Suprapubic skin (tissue), 4 donors: Measurements from ENCODE around the gene KREMEN2. TPM values are rescaled to one million over a fixed set of nuclear protein-coding genes. Genes with fewer than 3 reads are reported as not detected.

Source experiments
- DNase-seq, 2 donors: peaks; one replicate each; pipeline ENCODE4 v3.0.0-alpha.2; 2019; ENCODE audit warnings: low spot score in 2 of 2
- H3K27ac ChIP-seq: fragments of 200-600 bp; sonication (generic); one replicate; pipeline ENCODE4 v1.5.1; 2019
- H3K27me3 ChIP-seq: fragments of 200-600 bp; sonication (generic); one replicate; pipeline ENCODE4 v1.5.1; 2019
- H3K36me3 ChIP-seq: fragments of 200-600 bp; sonication (generic); one replicate; pipeline ENCODE4 v1.5.1; 2019
- H3K4me1 ChIP-seq: fragments of 200-600 bp; sonication (generic); one replicate; pipeline ENCODE4 v1.5.1; 2019
- H3K4me3 ChIP-seq: fragments of 200-600 bp; sonication (generic); one replicate; pipeline ENCODE4 v1.5.1; 2019; ENCODE audit warnings: mild to moderate bottlenecking
- H3K9me3 ChIP-seq: fragments of 200-600 bp; sonication (generic); one replicate; pipeline ENCODE4 v1.5.1; 2019
- EP300 ChIP-seq: sonication (generic); formaldehyde crosslinking; IDR thresholded peaks from one replicate; pipeline ENCODE4 v1.6.1; 2017; ENCODE audit warnings: antibody characterized with exemption
- POLR2A ChIP-seq, 2 donors: fragments of 450-650 bp; IDR thresholded peaks; one replicate each; pipeline ENCODE4 v1.6.1; 2017; ENCODE audit warnings: antibody characterized with exemption in 2 of 2, mild to moderate bottlenecking in 2 of 2, moderate library complexity in 2 of 2
- POLR2AphosphoS5 ChIP-seq, 3 donors: sonication (generic); formaldehyde crosslinking; IDR thresholded peaks; one replicate each; pipeline ENCODE4 v1.6.1; 2017; ENCODE audit warnings: antibody characterized with exemption in 3 of 3
- WGBS: methylation state at CpG from one replicate; pipeline ENCODE4 v1.1.5; 2018; 5-methylcytosine and 5-hydroxymethylcytosine counted together
- total RNA-seq, 4 donors: library from RNA; depleted of rRNA; stranded (reverse); fragments of >200 nt; gene quantifications; one replicate each; pipeline ENCODE4 v1.1.0, GENCODE V29; 2016
- TF ChIP-seq, protein P1 (sequence below), 2 donors: fragments of 200-600 bp in 1 of 2; fragments of 450-650 bp in 1 of 2; sonication (generic) in 1 of 2; IDR thresholded peaks; one replicate each; pipeline ENCODE4 v1.5.1; 2016 to 2019; ENCODE audit warnings: antibody characterized with exemption in 2 of 2, mild to moderate bottlenecking in 1 of 2, moderate library complexity in 1 of 2

The KREMEN2 gene
- total RNA-seq, 4 donors from 2014 or later = 1.0 to 4.2 (median 3.9) TPM

- Histone ChIP-seq H3K4me3 (no peak overlapping the region), H3K27ac (no peak overlapping the region), H3K36me3 (peaks cover 49% of the 10 kb centered on the region), H3K4me1 (no peaks in the 10 kb centered on the region), H3K27me3 (no peaks in the 10 kb centered on the region), H3K9me3 (no peaks in the 10 kb centered on the region)
- DNase-seq = no peak
- WGBS = 93% methylated on average over 4 of the region's 4 CpGs
- no peak for TF ChIP-seq EP300
- TF ChIP-seq POLR2A (IDR thresholded peaks at IDR 0.05) = no peak
- TF ChIP-seq POLR2AphosphoS5 (IDR thresholded peaks at IDR 0.05) = no peak
- TF ChIP-seq, protein P1, sequence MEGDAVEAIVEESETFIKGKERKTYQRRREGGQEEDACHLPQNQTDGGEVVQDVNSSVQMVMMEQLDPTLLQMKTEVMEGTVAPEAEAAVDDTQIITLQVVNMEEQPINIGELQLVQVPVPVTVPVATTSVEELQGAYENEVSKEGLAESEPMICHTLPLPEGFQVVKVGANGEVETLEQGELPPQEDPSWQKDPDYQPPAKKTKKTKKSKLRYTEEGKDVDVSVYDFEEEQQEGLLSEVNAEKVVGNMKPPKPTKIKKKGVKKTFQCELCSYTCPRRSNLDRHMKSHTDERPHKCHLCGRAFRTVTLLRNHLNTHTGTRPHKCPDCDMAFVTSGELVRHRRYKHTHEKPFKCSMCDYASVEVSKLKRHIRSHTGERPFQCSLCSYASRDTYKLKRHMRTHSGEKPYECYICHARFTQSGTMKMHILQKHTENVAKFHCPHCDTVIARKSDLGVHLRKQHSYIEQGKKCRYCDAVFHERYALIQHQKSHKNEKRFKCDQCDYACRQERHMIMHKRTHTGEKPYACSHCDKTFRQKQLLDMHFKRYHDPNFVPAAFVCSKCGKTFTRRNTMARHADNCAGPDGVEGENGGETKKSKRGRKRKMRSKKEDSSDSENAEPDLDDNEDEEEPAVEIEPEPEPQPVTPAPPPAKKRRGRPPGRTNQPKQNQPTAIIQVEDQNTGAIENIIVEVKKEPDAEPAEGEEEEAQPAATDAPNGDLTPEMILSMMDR (IDR thresholded peaks at IDR 0.05) = no peak
Measured at GRCh38 chr16:2946649-2947048, 17.4 kb upstream of the KREMEN2 start.

DNA sequence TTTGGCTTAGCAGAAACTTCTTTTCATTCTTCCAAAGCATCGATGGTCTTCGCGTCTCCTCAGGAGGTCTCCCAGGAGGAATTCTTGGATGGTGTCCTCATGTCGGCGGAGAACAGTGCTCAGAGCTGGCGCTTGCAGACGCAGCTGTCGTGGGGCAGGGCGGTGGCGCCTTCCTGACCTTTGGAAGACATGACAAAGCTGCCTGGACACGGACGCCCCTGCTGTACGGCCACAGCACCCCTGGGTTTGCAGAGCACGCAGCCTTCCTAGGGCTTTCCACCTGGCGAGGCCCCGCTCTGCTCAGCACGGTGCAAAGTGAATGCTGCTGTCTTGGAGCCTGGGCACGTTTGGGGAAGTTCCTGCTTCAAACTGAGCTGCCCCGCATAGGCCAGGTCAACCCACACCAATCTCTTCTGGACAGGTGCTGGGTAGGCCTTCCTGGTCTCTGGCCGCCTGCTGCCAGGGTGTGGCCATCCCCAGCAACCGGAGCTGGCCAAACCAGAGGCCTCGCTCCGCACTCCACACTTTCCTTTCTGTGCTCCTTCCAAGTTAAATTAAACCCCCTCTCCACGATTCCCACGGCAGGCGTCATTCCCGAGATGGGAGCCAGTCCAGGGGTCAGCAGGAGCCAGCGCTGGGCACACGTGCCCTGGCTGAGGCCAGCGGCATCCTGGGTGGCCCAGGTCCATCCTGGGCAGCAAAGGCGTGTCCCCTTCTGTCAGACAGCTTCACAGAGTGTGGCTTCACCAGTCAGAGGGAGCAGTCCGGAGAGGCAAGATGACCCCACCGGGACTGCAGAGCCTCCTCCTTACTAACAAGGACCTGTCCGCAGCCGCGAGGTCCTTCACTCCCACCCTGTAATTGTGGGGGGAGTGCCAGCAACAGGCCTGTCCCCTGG lies 15.0 kb upstream of the KREMEN2 start:
- WGBS = 83% methylated on average over 28 of the region's 36 CpGs

DNA sequence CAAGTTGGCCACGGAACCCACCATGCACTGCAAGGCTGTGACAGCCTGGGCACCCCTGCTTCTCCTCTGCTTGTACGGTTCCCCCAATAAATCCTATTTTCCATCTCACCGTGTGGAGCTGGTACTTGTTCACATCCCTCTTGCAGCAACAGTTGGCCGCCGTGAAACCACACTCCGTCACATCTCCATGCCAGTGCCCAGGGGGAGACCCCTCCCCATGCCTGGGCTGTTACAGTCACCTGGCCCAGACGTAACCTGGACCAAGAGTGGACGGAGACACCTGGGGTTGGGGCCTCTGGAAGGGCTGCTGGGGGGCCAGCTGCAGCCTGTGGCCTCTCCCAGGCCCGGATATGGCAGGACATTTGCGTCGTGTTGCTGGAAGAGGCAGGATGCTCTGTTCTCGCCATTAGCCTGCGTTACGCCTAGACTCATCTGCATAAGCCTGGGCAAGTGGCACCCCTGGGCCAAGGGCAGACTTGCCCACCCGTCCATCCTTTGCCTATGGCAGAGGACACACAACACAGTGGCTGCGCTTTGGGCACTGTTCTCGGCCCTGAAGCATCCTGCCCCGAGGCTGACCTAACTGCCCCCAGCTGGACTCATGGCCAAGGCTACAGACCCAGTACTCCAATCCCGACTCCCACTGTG lies 14.2 kb upstream of the KREMEN2 start:
- H3K4me1 ChIP-seq = peaks cover 1% of the 10 kb centered on the region
- no peak for TF ChIP-seq POLR2A (IDR thresholded peaks at IDR 0.05)
- TF ChIP-seq POLR2AphosphoS5 (IDR thresholded peaks at IDR 0.05) = no peak
- no peak for TF ChIP-seq EP300
- TF ChIP-seq, protein P1 (IDR thresholded peaks at IDR 0.05) = no peak
- 85% methylated on average over 14 of the region's 19 CpGs for WGBS
- no peak overlapping the region for H3K4me3 ChIP-seq
- DNase-seq = no peak
- H3K36me3 ChIP-seq = peaks cover 24% of the 10 kb centered on the region
- peaks cover 14% of the 10 kb centered on the region for H3K27me3 ChIP-seq
- H3K9me3 ChIP-seq = no peaks in the 10 kb centered on the region
- H3K27ac ChIP-seq = no peak overlapping the region

More for the DNA sequence above, 15.0 kb upstream of the KREMEN2 start:
- Histone ChIP-seq H3K27ac (no peak overlapping the region), H3K4me1 (no peaks in the 10 kb centered on the region), H3K36me3 (peaks cover 29% of the 10 kb centered on the region), H3K27me3 (peaks cover 6% of the 10 kb centered on the region), H3K4me3 (no peak overlapping the region), H3K9me3 (no peaks in the 10 kb centered on the region)
- no peak for TF ChIP-seq EP300
- no peak for DNase-seq

DNA sequence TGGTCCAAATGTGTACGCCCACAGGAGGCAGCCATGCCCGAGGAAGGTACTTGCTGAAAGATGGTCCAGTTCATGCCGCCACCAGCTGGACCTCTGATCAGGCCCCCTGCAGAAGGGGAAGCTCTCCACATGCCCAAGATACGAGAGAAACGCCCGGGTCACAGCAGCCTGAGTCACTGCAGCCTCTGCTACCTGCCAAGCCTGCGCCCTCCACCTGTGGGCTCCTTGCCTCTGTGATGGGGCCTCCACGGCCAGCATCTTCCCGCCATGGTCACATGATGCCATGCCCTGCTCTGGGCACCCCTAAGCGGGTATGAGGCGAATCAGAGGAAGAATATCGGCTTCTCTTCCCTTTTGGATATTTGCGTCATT lies 13.7 kb upstream of the KREMEN2 start:
- Histone ChIP-seq H3K4me3 (no peak overlapping the region), H3K9me3 (no peaks in the 10 kb centered on the region), H3K27ac (no peak overlapping the region), H3K4me1 (peaks cover 7% of the 10 kb centered on the region), H3K27me3 (peaks cover 19% of the 10 kb centered on the region), H3K36me3 (peaks cover 24% of the 10 kb centered on the region)
- TF ChIP-seq, protein P1 (IDR thresholded peaks at IDR 0.05) = no peak
- TF ChIP-seq EP300 (no peak), POLR2A (IDR thresholded peaks at IDR 0.05) (no peak), POLR2AphosphoS5 (IDR thresholded peaks at IDR 0.05) (no peak)
- no peak for DNase-seq
- 91% methylated on average over 10 of the region's 13 CpGs for WGBS

DNA sequence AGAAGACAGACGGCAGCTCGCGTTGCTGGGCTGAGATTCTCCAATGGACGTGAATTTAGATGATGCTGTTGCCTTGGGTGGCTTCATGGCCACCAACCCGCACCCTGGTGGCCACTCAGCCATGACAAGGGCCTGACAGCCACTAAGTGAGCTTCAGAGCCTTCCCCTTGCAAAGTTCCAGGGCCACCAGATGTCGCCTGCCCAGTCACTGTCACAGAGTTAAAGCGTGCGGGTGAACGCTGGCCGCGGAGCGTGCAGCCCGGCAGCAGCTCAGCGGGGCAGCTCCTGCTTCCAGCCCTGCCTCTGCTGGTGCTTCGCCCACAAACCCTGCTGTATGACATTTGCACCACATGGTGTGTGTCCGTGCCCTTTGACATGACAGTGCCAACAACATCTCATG lies 13.3 kb upstream of the KREMEN2 start:
- TF ChIP-seq EP300 (no peak), POLR2AphosphoS5 (IDR thresholded peaks at IDR 0.05) (no peak), POLR2A (IDR thresholded peaks at IDR 0.05) (no peak)
- TF ChIP-seq, protein P1 (IDR thresholded peaks at IDR 0.05) = no peak
- Histone ChIP-seq H3K36me3 (peaks cover 24% of the 10 kb centered on the region), H3K9me3 (no peaks in the 10 kb centered on the region), H3K4me1 (peaks cover 11% of the 10 kb centered on the region), H3K27me3 (peaks cover 23% of the 10 kb centered on the region), H3K27ac (no peak overlapping the region), H3K4me3 (no peak overlapping the region)
- WGBS = 87% methylated on average over 6 of the region's 16 CpGs
- no peak for DNase-seq
